Left kidney (tissue), 2 donors: Measurements from ENCODE around the gene DNAJC18. TPM values are rescaled to one million over a fixed set of nuclear protein-coding genes. Genes with fewer than 3 reads are reported as not detected.
A peak's percentile ranks its signal among the peaks of the same experiment; 100 is the strongest.
"Not testable (repeated sequence)": the region's sequence is repeated elsewhere in the genome, so short reads cannot be mapped to it uniquely, and the experiment has no call there.

ENCODE experiments used
- DNase-seq: peaks from one replicate; pipeline ENCODE4 v3.0.0-alpha.2; 2013
- polyA plus RNA-seq: library from polyadenylated mRNA; unstranded; fragments of 120-200 nt; gene quantifications from one replicate; pipeline ENCODE4 v1.2.1, GENCODE V29; 2013; ENCODE audit not compliant: insufficient read length

DNAJC18 gene
- polyA plus RNA-seq, 1 donor, result 27.7 TPM

DNA sequence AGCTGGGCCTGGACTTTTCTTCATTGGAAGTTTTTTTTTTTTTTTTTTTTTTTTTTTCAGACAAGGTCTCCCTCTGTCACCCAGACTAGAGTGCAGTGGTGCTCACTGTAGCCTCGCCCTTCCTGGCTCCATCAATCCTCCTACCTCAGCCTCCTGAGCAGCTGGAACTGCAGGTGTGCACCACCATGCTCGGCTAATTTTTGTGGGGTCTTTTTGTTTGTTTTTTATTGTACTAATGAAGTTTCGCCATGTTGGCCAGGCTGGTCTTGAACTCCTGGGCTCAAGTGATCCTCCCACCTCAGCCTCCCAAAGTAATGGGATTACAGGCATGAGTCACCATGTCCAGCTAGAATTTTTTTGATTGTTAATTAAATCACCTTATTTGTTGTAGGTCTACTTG, 3.6 kb downstream of the DNAJC18 start:
- DNase-seq, result no peak

- DNase-seq, result no peak
Measured at GRCh38 chr5:139431706-139432105, 7.6 kb downstream of the DNAJC18 start.

- DNase-seq, result no peak
Measured at GRCh38 chr5:139430015-139430414, 9.3 kb downstream of the DNAJC18 start.

DNA sequence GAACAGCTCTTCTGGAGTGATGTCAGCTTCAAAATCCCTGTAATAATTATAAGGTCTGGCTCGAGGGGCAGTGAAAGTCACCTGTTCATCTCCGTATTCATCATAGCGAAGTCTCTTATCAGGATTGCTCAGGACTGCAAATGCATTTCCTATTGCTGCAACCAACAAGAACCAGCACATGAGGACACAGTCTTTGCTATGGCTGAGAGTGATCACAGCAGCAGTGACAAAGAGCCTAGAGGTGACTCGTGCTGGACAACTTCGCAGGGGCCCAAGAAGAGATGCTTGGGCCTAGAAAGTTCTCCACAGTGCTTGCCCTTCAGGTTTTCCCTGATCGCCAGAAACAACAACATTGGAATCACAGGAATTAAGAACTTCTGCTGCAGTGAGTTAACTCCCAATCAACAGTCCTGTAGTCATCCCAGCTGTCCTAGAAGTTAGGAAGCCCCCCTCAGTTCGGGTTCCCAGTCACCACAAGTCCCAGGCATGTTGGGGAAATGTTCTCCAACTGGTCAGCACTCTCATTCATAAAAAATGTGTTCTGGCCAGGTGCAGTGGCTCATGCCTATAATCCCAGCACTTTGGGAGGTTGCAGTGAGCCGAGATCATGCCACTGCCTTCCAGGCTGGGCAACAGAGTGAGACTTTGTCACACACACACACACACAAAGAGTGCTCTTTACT, 13.0 kb downstream of the DNAJC18 start:
- no peak for DNase-seq

DNA sequence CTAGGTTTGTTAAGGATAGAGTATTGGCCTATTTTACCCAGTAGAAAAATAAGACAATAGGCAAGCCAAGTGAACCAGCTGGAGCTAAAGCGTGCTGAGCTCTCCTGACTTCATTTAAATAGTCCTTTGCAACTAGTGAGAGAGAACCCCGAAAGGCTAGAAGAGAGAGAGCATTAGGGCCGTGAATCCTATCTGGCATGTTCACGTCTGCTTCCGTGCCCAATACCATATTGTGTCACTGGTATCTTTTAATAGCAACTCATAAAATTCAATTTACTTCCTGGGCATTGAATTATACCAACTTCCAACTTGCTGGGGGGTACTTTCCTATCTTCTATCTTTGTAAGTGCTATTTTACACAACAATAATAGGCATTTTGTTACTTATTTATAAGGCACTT, 13.8 kb downstream of the DNAJC18 start:
- DNase-seq, result no peak

DNA sequence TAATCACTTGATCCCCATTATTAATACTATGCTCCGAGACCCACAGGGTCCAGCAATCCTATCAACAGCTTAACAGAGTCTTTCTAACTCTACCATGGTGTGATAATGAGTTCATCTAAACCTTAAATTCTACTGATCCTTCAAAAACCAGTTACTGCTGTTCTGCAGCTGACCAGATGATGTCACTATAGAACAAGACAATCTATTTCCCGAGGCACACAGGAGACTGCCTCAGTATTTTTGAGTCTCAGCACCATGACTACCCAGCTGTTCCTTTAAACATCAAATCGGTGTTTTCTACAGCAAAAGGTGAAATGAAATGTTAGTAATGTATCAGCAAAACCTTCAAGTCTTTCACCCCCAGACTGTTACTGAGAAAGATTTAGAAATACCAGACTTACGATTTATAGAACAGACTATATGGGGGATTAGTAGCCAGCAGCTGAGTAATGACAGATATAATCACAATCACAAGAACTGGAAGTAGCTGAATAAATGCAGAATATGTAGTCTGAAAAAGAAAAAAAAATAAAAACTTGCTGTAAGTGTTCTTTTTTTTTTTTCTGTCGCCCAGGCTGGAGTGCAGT, 16.9 kb downstream of the DNAJC18 start:
- DNase-seq, result peak; percentile 74

GRCh38 chr5:139419226-139420192, 19.8 kb downstream of the DNAJC18 start:
- DNase-seq, result no peak

DNA sequence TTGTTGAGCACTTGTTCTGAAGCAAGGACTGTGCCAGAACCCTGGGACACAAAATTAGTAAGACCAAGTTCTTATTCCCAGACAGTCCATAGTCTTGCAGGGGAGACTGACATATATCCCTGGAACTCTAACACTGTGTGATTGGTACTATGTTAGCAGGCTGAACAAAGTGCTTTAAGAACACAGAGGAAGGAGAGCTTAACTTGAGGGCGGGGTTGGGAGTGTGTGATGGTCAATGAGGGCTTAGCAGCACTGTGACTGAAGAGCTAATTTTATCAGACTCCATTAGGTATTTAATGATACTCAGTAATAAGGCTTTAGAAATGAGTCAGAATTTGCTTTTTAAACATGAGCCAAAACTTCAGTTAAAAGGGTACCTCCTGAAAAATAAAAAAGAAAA, 20.5 kb downstream of the DNAJC18 start:
- DNase-seq, result no peak

DNA sequence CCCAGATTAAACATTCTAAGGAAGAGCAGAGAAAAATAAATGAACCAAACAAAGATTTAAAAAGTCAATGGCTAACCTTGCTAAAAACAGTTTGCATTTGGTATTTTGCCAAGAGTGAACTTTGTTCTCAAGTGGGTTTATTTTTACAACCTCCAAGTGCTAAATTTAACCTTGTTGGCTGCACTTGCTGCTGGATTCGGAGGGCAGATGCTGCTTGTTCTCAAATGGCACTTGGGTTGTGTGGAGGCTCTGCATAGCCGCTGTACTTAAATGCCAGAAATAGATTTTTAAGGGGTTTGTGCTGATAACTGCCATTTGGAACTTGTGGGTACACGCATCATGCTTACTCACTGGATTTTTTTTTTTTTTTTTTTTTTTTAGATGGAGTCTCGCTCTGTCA, 22.1 kb downstream of the DNAJC18 start:
- DNase-seq, result peak; percentile 11

DNA sequence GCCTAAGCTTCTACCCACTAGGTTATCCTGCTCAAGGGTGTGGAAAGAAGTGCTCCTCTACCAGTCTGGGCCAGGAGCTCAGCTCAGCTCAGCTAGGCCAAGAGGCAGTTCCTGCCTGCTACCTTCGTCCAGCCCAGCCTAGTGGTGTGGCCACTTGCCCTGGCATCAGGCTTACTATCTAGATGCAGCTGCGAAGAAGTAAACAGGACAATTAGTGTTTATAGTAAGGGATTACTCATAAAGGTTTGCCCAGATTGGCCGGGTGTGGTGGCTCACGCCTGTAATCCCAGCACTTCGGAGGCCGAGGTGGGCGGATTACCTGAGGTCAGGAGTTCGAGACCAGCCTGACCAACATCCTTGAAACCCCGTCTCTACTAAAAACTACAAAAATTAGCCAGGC, 22.7 kb downstream of the DNAJC18 start:
- DNase-seq, result no peak

DNA sequence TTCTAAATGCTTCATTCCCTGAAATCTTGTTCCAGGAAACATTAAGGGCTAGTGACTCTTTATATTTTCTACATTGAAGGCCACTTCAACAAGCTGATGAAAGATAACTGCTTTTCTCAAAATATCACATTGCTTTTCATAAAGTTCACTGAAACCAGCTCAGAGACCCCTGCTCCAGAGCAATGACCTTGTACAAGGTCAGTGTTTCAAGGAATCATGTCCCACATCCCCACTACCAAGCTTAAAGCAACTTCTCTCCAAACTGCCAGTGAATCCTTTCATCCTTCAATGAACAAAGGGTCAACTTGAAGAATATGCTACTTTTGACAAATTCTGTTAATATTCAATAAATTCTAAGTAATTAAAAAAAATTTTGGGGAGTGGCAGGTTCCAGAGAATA, 23.5 kb downstream of the DNAJC18 start:
- DNase-seq, result no peak

DNA sequence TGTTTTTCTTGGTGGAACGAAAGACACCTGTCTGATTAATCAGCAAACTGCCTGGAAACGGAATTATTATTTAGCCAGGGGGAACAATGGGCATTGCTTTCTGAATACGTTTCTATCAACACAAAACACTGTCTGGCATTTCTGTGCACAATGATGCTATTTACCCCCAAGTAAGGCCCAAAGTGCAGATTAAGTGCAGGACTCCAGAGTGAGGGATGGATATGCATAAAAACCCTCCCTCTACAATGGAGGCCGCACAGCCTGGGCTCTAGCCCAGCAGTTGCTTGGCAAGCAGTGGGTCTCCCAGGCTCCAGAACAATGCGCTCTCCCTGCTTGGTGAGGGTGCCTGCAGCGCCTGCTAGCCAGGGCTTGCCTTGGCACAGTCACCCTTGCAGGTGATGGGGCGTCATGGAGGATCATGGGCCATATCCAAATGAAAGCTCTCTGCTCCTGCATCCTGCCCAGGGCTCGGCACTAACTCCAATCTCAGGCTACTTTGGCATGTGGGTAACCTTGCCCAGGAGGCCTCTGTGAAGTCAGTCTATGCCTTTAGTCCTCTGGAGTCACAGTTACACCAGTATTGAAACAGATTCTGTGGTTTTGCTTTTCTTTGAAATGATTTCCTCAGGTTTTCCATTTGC, 24.0 kb downstream of the DNAJC18 start:
- DNase-seq, result no peak

DNA sequence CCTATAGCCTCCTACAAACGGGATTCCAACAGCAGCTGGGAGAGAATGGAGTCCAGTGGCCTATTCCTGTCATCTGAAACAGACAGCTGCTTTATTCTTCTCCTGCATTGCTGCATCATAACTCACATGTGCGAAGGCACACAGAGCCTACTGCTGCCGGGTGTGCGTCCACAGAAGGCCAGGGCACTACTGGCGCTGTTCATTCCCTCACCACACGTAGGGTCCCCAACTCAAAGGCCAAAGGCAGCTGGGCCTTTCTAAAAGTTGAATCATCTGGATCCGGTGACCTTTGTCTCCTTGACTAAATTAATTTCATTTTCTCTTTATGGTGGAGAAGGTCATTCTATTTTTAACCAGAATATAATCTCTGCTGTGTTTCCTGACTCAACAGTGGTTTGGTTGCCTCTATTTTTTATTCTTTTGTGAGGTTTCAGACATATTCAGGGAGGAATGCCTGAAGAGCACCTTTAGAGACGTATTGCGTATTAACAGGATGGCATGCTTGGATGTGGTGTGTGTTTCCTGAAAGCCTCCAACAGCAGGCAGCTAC, 24.7 kb downstream of the DNAJC18 start:
- DNase-seq, result no peak

DNA sequence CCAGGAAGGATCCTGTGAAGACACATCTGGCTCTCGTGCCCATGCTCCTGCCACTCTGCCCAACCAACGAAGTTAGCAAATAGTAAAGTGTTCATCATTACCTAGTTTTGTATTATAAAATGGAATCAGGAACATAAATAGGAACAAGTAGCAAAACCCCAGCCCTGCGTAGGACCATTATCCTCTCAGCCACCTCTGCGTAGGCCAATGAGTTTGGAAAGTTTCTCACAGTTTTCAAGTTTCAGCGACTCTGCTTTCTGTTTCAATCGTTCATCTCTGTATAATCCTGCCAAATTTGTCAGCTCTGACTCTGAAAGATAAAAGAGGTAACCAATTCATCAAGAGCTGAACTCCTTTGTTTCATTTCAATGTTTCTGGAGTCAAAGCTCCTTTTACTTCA, 25.4 kb downstream of the DNAJC18 start:
- no peak for DNase-seq

DNA sequence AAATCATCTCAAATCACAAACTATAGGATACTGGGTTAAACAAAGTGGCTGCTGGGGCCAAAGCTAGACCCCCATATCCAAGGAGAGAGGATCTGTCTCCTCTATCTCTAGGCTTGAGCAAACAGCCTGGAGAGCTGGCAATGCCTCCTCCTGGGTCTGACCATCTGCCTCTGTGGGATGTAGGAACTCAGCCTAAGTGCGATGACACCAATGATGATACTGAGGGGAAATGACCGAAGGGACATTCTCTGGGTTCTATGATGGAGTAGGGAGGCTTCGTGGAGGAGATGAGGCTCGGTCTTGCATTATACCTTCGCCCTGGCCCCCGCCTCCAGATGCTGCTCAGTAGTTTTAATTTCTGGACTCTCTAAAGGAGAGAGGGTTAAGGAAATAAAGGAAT, 26.2 kb downstream of the DNAJC18 start:
- DNase-seq, result no peak

- DNase-seq, result no peak
Measured at GRCh38 chr5:139410993-139411828, 28.1 kb downstream of the DNAJC18 start.

DNA sequence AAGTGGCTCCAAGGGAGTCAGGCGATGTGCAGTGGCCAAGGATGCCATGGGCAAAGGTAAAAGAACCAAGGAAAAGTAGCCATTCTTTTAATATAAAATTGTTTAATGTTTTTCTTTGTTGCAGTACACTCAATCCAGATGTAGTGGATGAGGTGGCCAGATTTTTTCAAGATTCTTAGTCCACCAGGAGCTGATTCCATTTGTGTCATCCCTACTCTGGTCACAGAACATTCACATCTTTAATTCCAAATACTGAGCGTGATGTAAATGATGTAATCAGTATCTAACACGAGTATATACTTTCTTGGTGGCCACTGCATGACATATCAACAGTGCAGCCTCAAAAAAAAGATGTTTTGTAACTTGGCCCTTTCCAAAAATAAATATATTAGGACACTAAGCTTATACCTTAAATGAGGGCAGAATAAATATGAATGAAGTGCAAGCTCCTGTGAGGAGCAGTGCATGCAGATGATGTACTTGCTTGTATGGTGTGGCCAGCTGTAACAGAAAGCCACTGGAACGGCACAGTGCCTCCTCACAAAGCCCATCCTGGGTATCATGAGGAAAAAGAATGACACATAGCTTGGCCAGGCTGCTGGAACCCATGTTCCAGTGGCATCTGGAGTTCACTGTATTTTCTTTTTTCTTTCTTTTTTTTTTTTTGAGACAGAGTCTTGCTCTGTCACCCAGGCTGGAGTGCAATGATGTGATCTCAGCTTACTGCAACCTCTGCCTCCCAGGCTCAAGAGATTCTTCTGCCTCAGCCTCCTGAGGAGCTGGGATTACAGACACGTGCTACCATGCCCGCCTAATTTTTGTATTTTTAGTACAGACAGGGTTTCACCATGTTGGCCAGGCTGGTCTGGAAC, 29.0 kb downstream of the DNAJC18 start:
- no peak for DNase-seq

DNA sequence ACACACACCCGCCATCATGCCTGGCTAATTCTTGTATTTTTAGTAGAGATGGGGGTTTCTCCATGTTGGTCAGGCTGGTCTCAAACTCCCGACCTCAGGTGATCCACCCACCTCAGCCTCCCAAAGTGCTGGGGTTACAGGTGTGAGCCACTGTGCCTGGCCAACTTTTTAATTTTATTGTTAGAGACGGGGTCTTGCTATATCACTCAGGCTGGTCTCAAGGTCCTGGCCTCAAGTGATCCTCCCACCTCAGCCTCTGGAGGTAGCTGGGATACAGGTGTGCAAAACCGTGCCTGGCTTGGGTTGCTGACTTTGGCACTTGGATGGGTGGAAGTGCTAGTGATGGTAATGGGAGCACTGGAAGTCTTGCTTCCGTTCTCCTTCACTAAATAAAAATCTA, 30.2 kb downstream of the DNAJC18 start:
- DNase-seq, result not testable (repeated sequence)

GRCh38 chr5:139408191-139408590, 31.1 kb downstream of the DNAJC18 start:
- no peak for DNase-seq

DNA sequence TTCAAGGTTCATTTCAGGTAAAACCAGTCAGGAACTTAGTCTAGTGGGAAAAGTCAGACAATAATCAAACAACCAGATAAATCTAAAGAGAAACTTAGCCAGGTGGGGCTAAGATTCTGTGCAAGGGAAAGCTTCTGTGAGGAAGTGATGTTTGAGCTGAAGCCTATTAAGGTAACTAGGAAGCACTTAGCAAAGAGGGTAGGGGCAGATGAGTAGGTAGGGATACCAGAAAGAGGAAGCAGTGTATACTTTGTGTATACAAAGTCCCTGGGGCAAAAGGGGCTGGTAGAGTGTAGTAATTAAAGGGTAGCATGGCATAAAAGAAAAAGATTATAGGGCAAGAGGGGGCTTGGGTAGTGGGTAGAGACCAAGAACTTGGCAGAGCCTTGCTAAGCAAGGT, 31.8 kb downstream of the DNAJC18 start:
- no peak for DNase-seq
